HepG2 (cell line): ENCODE data around the gene CFAP46. TPM values are rescaled to one million over a fixed set of nuclear protein-coding genes. Genes with fewer than 3 reads are reported as not detected.

Source experiments
- ATAC-seq: fragments of 200-7000 bp; cut with Tn5 transposase; 3 replicates; pipeline ENCODE4 v1.9.1; 2020; ENCODE audit warnings: mild to moderate bottlenecking, moderate library complexity
- BruUV-seq: library from RNA; stranded (reverse); fragments of 400-500 nt; replicated peaks from 2 replicates; lab custom pipeline; 2021; lab: Mats Ljungman, UMichigan
- CTCF ChIA-PET: fragments of 300-600 bp; formaldehyde crosslinking; extraction: SDS; loops from one replicate; lab custom pipeline; 2021; ENCODE audit warnings: low total read pairs, inconsistent platforms, low intra/inter-chr PET ratio; lab: Yijun Ruan, JAX
- POLR2A ChIA-PET: fragments of 350-600 bp; sonication (Branson Sonifier 250); formaldehyde crosslinking; loops from one replicate; lab custom pipeline; 2020; ENCODE audit warnings: antibody characterized with exemption, inconsistent platforms; lab: Yijun Ruan, JAX
- DNase-seq: peaks from one replicate; pipeline ENCODE4 v3.0.0-alpha.2; 2015; ENCODE audit warnings: low spot score
- FAIRE-seq: peaks from 3 replicates; lab custom pipeline; 2011; peaks lifted over from hg19 to GRCh38; lab: Jason Lieb, UNC
- H2AFZ ChIP-seq: one replicate; pipeline ENCODE4 v1.6.1; 2011; ENCODE audit warnings: low read length, inconsistent platforms
- H3K27ac ChIP-seq: fragments of 300-600 bp; 3 replicates; pipeline ENCODE4 v1.8.0; 2011; ENCODE audit warnings: mixed run types, mild to moderate bottlenecking, mixed read lengths, low read length, inconsistent platforms; ENCODE audit not compliant: insufficient read depth; ENCODE audit errors: extremely low read length
- H3K27me3 ChIP-seq, 2 experiments: fragments of 200-600 bp in 1 of 2; 2 replicates in 1 of 2; 3 replicates in 1 of 2; pipeline versions ENCODE4 v1.6.0 to v1.8.0; 2011; ENCODE audit warnings: low read length in 2 of 2, mild to moderate bottlenecking in 2 of 2, moderate library complexity in 2 of 2, inconsistent platforms in 1 of 2; ENCODE audit not compliant: insufficient read depth in 2 of 2, control insufficient read depth in 1 of 2
- H3K36me3 ChIP-seq, 2 experiments: fragments of 200-600 bp in 1 of 2; replicated peaks in 1 of 2; 2 replicates in 1 of 2; 3 replicates in 1 of 2; pipeline versions ENCODE4 v1.5.1 to v1.8.0; 2011; ENCODE audit warnings: low read length in 2 of 2, inconsistent platforms in 1 of 2; ENCODE audit not compliant: insufficient read depth in 2 of 2, control insufficient read depth in 1 of 2
- H3K4me1 ChIP-seq: 2 replicates; pipeline ENCODE4 v1.5.1; 2012; ENCODE audit warnings: low read length, inconsistent platforms; ENCODE audit not compliant: insufficient read depth
- H3K4me2 ChIP-seq: 2 replicates; pipeline ENCODE4 v1.6.0; 2011; ENCODE audit warnings: low read depth, low read length, inconsistent platforms
- H3K4me3 ChIP-seq, 3 experiments: fragments of 200-600 bp in 1 of 3; sonication (generic), shearing (Covaris generic) in 1 of 3; replicated peaks in 1 of 3; 2 replicates each; pipeline ENCODE4 v1.5.1; 2011 to 2016; ENCODE audit warnings: low read length in 3 of 3, inconsistent platforms in 2 of 3, low read depth in 2 of 3, mild to moderate bottlenecking in 2 of 3, control low read depth in 1 of 3, mixed read lengths in 1 of 3; ENCODE audit not compliant: insufficient read depth in 1 of 3
- H3K79me2 ChIP-seq: one replicate; pipeline ENCODE4 v1.6.1; 2011; ENCODE audit warnings: low read length, inconsistent platforms; ENCODE audit not compliant: insufficient read depth
- H3K9ac ChIP-seq: 2 replicates; pipeline ENCODE4 v1.6.0; 2011; ENCODE audit warnings: mild to moderate bottlenecking, low read depth, low read length, inconsistent platforms; ENCODE audit not compliant: insufficient read depth
- H3K9me3 ChIP-seq: 2 replicates; pipeline ENCODE4 v1.5.1; 2012; ENCODE audit warnings: mild to moderate bottlenecking, low read length
- H4K20me1 ChIP-seq: 2 replicates; pipeline ENCODE4 v1.6.0; 2011; ENCODE audit warnings: inconsistent platforms, mild to moderate bottlenecking, low read length, moderate library complexity; ENCODE audit not compliant: insufficient read depth
- STAG1 ChIP-seq: sonication (generic); formaldehyde crosslinking; IDR thresholded peaks from 2 replicates; pipeline ENCODE4 v1.4.0; 2020; ENCODE audit warnings: missing genetic modification reagents
- WGBS: methylation state at CpG from one replicate; pipeline ENCODE4 v1.1.6; 2017; ENCODE audit warnings: low lambda C conversion rate; 5-methylcytosine and 5-hydroxymethylcytosine counted together
- in situ Hi-C: cut with HindIII; loops from 2 replicates; pipeline ENCODE4 v1.10.0; 2017; ENCODE audit warnings: low pct_unique_long_range_greater_than_20kb; ENCODE audit not compliant: extremely low pct_ligation_motif_present
- intact Hi-C: fragments of 100-400 bp; cut with micrococcal nuclease; formaldehyde crosslinking; loops from one replicate; pipeline ENCODE4 v1.10.0; 2022; ENCODE audit not compliant: unreplicated experiment
- polyA plus RNA-seq, 8 experiments: library from polyadenylated mRNA; depleted of rRNA in 3 of 8; stranded (reverse) in 7 of 8; unstranded in 1 of 8; fragments of >200 nt; fragmentation: Illumina TruSeq in 4 of 8; extraction: Trizol in 4 of 8; gene quantifications; 2 replicates each; pipeline versions ENCODE4 v1.2.1 to v1.2.3, GENCODE V29; 2011 to 2016; ENCODE audit warnings: low read depth in 4 of 8, missing spikeins in 1 of 8, mixed read lengths in 1 of 8; ENCODE audit not compliant: insufficient read depth in 1 of 8
- total RNA-seq, 5 experiments: library from RNA; depleted of rRNA; stranded (reverse); fragments of >200 nt; fragmentation: Illumina TruSeq; extraction: Trizol; gene quantifications; 2 replicates each; pipeline ENCODE4 v1.2.3, GENCODE V29; 2016; ENCODE audit warnings: low read depth in 1 of 5
- TF ChIP-seq, protein P1 (sequence below): sonication (generic); formaldehyde crosslinking; IDR thresholded peaks from 2 replicates; pipeline ENCODE4 v1.5.0; 2020; ENCODE audit warnings: mild to moderate bottlenecking, missing genetic modification reagents, moderate library complexity
- TF ChIP-seq, protein P2 (sequence below): sonication (generic); formaldehyde crosslinking; IDR thresholded peaks from 2 replicates; pipeline ENCODE4 v1.9.0; 2021; ENCODE audit warnings: missing genetic modification reagents, borderline replicate concordance

Gene CFAP46
- total and polyA plus RNA-seq, 2 of the 13 experiments (the other 11 are each of a cell fraction or from before 2014, with no cell fraction given): 0.24 to 0.84 TPM

DNA sequence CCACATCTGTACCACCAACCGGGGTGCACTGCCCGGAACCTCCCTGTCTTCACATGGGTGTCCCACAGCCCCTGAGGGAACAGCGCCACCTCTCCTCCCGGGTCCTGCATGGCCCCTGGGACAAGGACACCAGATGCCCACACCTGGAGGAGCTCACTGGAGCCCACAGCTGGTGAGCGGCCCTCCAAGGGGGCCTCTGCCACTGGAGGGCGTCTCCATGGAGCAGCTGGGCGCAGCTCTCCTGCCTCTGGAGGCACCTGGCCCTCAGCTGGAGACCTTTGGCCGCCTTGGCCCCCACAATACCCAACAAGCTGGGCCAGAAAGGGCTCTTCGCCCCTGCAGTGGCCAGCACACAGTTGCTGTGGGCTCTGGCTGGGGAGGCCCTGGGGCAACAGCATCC is 149.2 kb downstream of the CFAP46 start:
- peak; percentile 41 for ATAC-seq
- Histone ChIP-seq H3K4me3 (no peak overlapping the region), H3K27ac (no peak overlapping the region), H3K36me3 (no peaks in the 10 kb centered on the region), H3K9me3 (no peaks in the 10 kb centered on the region), H3K27me3 (peaks cover 13 to 65% of the 10 kb centered on the region in 2 experiments), H3K9ac (no peak overlapping the region), H3K4me2 (no peak overlapping the region), H3K4me1 (no peaks in the 10 kb centered on the region), H4K20me1 (no peaks in the 10 kb centered on the region), H2AFZ (no peak overlapping the region), H3K79me2 (no peaks in the 10 kb centered on the region)
- CTCF ChIA-PET: interaction anchor here (2.3 kb wide), 1 partner anchor 139 kb away, joined by 9 read pairs; no protein-coding TSS in a partner anchor
- DNase-seq: no peak
- FAIRE-seq: no peak
- TF ChIP-seq, protein P1, sequence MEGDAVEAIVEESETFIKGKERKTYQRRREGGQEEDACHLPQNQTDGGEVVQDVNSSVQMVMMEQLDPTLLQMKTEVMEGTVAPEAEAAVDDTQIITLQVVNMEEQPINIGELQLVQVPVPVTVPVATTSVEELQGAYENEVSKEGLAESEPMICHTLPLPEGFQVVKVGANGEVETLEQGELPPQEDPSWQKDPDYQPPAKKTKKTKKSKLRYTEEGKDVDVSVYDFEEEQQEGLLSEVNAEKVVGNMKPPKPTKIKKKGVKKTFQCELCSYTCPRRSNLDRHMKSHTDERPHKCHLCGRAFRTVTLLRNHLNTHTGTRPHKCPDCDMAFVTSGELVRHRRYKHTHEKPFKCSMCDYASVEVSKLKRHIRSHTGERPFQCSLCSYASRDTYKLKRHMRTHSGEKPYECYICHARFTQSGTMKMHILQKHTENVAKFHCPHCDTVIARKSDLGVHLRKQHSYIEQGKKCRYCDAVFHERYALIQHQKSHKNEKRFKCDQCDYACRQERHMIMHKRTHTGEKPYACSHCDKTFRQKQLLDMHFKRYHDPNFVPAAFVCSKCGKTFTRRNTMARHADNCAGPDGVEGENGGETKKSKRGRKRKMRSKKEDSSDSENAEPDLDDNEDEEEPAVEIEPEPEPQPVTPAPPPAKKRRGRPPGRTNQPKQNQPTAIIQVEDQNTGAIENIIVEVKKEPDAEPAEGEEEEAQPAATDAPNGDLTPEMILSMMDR: peak; percentile 26; the same call in 1 of the 2 replicates
- TF ChIP-seq STAG1 (CRISPR knock-in tag): peak; percentile 2; the same call in 1 of the 2 replicates
- TF ChIP-seq, protein P2, sequence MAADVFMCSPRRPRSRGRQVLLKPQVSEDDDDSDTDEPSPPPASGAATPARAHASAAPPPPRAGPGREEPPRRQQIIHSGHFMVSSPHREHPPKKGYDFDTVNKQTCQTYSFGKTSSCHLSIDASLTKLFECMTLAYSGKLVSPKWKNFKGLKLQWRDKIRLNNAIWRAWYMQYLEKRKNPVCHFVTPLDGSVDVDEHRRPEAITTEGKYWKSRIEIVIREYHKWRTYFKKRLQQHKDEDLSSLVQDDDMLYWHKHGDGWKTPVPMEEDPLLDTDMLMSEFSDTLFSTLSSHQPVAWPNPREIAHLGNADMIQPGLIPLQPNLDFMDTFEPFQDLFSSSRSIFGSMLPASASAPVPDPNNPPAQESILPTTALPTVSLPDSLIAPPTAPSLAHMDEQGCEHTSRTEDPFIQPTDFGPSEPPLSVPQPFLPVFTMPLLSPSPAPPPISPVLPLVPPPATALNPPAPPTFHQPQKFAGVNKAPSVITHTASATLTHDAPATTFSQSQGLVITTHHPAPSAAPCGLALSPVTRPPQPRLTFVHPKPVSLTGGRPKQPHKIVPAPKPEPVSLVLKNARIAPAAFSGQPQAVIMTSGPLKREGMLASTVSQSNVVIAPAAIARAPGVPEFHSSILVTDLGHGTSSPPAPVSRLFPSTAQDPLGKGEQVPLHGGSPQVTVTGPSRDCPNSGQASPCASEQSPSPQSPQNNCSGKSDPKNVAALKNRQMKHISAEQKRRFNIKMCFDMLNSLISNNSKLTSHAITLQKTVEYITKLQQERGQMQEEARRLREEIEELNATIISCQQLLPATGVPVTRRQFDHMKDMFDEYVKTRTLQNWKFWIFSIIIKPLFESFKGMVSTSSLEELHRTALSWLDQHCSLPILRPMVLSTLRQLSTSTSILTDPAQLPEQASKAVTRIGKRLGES (CRISPR knock-in tag): no peak
- 5% methylated on average over 4 of the region's 9 CpGs for WGBS
- in situ Hi-C loops: no loop called here
- POLR2A ChIA-PET: no interaction called here
- intact Hi-C loops: no loop called here
- no TSS peak for BruUV-seq
